GM19193 (cell line): ENCODE data around the gene PPM1N.
A peak's percentile ranks its signal among the peaks of the same experiment; 100 is the strongest.

Experiments used
- POLR2A ChIP-seq: IDR thresholded peaks from 4 replicates; pipeline ENCODE4 v1.6.1; 2011; ENCODE audit not compliant: insufficient read depth, insufficient read length; ENCODE audit errors: extremely low read depth

PPM1N gene

DNA sequence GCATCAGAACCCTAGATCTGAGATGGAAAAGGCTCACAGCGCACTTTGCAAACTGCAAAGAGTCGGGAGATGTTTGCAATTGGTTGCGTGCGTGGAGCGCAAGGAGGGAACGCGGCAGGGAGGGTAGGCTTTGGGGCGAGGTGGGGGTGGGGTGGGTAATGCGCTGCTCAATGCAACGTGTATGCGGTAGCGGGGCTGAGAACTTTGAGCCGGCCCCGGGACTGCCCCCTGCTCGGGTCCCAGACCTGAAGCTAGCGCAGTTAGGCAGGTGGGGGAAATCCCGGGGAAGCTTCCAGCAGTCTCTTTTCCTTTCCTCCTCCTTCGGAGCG is 29.5 kb upstream of the PPM1N start:
- TF ChIP-seq POLR2A: no peak

DNA sequence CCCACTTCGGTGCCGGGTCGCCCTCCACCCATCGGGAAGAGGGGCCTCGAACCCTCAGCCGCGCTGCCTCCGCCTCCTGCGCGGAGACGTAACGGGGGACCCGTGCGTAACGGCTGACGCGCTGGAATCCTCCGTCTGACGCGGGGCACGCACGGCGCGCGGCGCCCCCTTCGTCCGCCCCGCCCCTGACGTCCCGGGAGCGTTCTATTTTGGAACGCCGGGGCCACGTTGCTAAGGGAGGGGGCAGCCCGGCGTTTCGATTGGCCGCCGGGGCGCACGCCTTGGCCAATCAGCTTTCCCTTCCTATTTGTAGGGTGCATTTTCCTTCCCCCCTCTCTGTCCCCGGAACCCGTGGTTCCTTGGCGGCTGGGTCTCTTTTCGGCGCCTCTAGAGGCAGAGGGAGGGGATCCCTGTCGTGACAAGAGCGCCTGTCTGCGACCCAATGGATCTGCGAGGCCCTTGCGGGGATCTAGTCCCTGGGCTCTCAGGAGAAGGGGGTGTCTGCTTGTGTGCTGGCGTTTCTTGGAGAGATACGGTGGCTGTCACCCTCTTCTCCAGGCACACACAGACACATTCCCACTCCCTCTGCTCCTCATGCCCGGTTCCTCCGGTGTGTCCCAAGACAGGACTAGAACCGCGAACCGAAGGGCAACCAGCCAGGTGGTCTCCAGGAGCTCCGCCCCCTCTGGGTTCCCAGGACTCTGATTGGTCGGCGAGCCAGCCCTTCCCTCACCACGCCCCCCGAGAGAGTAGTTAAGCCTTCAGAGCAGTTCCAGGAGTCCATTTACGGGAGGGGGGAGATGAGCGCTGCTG is 28.9 kb upstream of the PPM1N start:
- TF ChIP-seq POLR2A: peak; percentile 57

DNA sequence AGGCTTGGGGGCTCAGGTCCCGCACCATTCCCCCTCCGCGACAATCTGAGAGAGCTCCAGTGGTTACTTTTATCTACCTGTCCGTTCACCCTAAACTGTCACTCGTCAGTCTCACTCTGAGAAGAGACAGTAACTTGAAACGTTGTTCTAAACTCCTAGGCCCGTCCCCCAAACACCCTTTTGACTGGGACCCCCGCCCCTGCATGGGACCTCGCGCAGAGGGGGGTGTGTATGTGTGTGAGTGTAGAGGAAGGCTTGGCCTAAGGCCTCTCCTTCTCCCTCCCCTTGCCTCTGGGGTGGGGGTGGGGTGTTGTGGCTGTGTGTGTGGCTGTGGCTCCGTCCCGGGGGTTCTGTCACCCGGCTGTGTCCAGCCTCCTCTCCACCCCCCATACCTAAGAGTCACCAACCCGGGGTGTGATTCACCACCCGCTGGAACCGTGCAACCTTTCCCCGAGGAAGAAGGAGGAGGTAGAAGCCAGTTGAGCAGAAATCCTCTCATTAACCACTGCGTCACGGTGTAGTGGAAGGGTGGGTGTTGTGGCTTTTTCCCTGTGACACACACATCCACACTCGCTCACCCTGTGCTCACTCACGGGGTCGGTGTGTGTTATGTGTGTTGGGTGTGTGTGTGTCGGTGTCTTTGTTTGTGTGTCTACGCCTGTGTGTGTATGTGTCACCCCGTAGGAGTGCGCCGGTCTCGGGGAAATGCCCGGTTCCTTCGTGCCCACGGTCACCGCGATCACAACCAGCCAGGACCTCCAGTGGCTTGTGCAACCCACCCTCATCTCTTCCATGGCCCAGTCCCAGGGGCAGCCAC is 28.1 kb upstream of the PPM1N start:
- TF ChIP-seq POLR2A: no peak

- no peak for TF ChIP-seq POLR2A
Observed at GRCh38 chr19:45470762-45471081, 27.5 kb upstream of the PPM1N start.

DNA sequence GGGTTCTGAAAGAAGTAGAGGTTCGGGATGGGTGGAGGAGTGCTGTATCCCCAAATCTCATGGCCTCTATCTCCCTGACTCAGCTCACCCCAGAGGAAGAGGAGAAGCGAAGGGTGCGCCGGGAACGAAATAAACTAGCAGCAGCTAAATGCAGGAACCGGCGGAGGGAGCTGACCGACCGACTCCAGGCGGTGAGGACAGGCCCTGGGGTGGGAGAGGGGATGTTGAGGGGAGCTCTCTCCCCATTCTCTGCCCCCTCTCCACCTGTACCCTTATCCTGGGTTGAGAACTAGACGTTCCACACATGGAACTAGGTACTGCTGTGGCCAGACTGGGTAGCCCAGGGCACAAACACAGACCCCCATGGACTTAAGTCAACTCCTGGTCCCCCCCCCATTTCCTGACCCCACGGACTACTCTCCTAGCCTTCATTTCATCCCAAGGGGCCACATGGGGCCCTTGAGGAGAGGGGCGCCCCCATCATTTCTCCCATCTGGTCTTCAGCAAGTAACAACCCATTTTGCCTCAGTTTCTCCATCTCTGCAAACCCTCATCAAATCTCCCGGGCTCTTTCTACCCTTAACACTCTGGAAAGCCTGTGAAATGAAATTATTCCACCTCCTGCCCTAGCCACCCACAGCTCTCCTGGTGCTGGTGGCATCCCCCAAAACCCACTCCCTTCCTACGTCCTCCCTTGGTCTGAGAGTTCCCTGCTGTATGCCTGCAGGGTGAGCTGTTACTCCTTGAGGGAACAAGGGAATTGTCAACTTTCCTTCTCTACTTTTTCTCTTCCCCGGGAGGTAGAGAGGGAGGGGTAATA is 26.9 kb upstream of the PPM1N start:
- TF ChIP-seq POLR2A: no peak

- no peak for TF ChIP-seq POLR2A
Observed at GRCh38 chr19:45471931-45472562, 26.2 kb upstream of the PPM1N start.

DNA sequence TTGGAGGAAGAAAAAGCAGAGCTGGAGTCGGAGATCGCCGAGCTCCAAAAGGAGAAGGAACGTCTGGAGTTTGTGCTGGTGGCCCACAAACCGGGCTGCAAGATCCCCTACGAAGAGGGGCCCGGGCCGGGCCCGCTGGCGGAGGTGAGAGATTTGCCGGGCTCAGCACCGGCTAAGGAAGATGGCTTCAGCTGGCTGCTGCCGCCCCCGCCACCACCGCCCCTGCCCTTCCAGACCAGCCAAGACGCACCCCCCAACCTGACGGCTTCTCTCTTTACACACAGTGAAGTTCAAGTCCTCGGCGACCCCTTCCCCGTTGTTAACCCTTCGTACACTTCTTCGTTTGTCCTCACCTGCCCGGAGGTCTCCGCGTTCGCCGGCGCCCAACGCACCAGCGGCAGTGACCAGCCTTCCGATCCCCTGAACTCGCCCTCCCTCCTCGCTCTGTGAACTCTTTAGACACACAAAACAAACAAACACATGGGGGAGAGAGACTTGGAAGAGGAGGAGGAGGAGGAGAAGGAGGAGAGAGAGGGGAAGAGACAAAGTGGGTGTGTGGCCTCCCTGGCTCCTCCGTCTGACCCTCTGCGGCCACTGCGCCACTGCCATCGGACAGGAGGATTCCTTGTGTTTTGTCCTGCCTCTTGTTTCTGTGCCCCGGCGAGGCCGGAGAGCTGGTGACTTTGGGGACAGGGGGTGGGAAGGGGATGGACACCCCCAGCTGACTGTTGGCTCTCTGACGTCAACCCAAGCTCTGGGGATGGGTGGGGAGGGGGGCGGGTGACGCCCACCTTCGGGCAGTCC is 25.5 kb upstream of the PPM1N start:
- TF ChIP-seq POLR2A: no peak

- no peak for TF ChIP-seq POLR2A
Observed at GRCh38 chr19:45473367-45473681, 24.9 kb upstream of the PPM1N start.

DNA sequence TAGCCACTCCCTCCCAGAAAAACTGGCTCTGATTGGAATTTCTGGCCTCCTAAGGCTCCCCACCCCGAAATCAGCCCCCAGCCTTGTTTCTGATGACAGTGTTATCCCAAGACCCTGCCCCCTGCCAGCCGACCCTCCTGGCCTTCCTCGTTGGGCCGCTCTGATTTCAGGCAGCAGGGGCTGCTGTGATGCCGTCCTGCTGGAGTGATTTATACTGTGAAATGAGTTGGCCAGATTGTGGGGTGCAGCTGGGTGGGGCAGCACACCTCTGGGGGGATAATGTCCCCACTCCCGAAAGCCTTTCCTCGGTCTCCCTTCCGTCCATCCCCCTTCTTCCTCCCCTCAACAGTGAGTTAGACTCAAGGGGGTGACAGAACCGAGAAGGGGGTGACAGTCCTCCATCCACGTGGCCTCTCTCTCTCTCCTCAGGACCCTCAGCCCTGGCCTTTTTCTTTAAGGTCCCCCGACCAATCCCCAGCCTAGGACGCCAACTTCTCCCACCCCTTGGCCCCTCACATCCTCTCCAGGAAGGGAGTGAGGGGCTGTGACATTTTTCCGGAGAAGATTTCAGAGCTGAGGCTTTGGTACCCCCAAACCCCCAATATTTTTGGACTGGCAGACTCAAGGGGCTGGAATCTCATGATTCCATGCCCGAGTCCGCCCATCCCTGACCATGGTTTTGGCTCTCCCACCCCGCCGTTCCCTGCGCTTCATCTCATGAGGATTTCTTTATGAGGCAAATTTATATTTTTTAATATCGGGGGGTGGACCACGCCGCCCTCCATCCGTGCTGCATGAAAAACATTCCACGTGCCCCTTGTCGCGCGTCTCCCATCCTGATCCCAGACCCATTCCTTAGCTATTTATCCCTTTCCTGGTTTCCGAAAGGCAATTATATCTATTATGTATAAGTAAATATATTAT is 24.3 kb upstream of the PPM1N start:
- no peak for TF ChIP-seq POLR2A

DNA sequence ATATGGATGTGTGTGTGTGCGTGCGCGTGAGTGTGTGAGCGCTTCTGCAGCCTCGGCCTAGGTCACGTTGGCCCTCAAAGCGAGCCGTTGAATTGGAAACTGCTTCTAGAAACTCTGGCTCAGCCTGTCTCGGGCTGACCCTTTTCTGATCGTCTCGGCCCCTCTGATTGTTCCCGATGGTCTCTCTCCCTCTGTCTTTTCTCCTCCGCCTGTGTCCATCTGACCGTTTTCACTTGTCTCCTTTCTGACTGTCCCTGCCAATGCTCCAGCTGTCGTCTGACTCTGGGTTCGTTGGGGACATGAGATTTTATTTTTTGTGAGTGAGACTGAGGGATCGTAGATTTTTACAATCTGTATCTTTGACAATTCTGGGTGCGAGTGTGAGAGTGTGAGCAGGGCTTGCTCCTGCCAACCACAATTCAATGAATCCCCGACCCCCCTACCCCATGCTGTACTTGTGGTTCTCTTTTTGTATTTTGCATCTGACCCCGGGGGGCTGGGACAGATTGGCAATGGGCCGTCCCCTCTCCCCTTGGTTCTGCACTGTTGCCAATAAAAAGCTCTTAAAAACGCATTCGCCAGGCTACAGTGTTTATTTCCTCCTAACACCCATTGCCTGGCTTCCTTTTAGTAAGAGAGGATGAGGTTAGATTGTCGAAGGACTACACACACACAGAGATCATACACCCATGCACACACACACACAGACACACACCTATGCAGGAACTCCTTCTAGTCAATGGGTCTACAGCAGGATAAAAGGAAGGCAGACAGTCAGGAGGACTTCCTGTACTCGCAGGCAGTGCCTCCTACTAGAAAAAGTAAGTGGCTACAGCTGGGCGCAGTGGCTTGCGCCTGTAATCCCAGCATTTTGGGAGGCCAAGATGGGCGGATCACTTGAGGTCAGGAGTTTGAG is 23.4 kb upstream of the PPM1N start:
- no peak for TF ChIP-seq POLR2A

DNA sequence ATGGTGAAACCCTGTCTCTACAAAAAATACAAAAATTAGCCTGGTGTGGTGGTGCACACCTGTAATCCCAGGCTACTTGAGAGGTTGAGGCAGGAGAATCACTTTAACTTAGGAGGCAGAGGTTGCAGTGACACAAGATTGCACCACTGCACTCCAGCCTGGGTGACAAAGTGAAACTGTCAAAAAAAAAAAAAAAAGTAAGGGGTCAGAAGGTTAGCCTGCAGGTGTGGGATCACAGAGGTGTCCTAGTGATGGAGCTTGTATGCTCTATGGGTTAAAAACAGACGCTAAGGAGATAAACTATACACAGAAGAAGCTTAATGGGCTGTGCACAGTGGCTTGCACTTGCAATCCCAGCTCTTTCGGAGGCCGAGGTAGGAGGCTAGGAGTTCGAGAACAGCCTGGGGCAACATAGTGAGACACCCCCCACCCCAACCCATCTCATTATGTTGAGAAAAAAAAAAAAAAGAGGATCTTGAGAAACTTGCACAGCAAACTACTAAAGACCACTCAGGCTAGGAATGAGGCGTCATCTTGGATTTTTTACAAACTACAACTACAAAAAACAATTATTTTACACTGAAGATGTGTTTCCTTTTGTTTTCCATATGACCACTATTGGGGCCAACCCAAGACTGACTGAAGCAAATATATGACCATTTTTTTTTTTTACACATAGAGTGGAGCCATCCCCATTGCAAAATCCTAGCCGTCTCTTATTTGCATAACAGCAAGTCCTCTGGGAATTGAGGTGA is 22.5 kb upstream of the PPM1N start:
- TF ChIP-seq POLR2A: no peak

- TF ChIP-seq POLR2A: no peak
Observed at GRCh38 chr19:45476304-45476703, 21.9 kb upstream of the PPM1N start.

DNA sequence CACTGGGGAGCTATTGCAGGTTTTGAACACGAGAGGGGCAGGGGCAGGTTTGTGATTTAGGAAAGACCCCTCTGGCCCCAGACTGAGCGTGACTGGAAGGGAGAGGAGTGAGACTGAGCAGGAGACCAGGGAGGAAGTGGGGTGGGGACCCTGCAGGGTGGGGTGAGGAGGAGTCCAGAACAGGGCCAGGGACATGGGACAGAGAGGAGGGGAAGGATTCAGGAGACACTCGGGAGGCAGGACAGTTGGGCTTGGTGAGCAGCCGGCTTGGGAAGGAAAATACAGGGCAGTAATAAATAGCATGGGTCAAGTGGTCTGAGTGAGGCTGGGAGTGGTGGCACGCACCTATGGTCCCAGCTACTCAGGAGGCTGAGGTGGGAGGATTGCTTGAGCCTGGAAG is 21.1 kb upstream of the PPM1N start:
- TF ChIP-seq POLR2A: no peak
